ENCODE results near the gene CISD2.
A peak's percentile ranks its signal among the peaks of the same experiment; 100 is the strongest.
"Not testable (repeated sequence)": the region's sequence is repeated elsewhere in the genome, so short reads cannot be mapped to it uniquely, and the experiment has no call there.

CISD2 gene

DNA sequence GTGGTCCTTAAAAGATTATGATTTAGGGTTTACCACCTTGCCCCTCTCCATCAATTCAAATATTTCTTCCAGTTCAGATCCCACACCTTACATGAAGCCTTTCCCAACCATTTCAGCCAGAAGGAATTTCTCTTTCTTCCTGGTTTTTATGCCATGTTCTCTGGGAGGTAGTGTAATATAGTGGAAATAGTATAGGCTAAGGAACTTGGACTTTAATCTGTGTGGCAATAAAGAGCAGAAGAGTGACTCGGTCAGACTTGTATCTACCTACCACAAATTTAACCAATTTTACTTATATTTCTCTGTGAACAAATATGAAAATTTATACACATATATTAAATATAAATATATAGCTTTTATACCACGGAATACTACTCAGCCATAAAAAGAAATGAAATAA is 18.4 kb upstream of the CISD2 start:
- DNase-seq (ENCODE audit: low read depth), result no peak

DNA sequence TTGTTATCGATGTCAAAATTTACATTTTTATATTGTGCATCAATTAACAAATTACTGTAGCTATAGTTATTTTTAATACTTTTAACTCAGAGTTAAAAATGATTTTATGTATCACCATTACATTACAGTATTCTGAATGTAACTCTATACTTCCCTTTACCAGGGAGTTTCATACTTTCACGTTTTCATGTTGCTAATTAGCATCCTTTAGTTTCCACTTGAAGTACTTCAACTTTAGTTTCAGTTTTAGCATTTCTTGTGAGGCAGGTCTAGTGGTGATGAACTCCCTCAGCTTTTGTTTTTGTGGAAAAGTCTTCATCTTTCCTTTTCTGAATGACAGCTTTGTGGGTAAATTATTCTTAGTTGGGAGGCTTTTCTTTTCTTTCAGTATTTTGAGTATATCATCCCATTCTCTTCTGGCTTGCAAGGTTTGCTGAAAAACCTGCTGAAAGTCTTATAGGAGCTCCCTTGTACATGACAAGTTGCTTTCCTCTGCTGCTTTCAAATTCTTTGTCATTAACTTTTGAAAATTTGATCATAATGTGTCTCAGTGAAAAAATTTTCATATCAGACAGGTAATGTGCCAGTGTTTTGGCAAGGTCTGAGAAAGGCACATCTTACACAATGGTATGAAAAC is 9.8 kb upstream of the CISD2 start:
- no peak for DNase-seq (ENCODE audit: low read depth)

DNA sequence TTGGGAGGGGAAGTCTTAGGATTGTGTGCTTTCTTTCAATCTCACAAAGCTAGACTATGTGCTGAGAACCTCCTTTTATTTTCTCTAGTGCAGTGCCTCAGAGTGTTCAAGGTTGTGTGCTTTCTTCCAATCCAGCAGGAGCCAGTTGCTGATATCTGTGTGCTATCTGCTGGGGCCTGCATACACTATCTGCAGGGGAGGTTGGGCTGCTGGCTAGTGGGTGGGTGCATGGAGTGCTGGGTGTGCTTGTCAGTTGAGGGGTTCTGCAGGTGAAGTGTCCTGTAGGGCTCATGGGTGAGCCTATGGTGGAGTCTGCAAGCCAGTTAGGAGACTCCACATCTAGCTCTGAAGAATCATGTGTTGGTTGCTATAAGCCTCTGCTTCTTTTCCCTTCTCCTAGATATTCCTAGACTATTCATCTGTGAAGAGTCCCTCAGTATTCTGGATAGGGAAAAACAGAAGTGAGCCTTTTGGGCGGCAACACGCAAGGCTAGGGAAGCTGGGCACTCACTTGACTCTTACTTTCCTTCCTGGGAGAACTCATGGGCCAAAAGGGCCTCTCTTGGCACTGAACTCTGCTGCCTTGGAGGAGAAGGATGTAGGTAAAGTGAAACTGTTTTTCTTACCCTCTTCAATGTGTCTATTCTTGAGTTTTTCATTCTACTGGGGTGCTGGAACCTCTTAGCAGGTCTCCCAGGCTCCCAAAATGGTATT is 8.0 kb upstream of the CISD2 start:
- no peak for DNase-seq (ENCODE audit: low read depth)

DNA sequence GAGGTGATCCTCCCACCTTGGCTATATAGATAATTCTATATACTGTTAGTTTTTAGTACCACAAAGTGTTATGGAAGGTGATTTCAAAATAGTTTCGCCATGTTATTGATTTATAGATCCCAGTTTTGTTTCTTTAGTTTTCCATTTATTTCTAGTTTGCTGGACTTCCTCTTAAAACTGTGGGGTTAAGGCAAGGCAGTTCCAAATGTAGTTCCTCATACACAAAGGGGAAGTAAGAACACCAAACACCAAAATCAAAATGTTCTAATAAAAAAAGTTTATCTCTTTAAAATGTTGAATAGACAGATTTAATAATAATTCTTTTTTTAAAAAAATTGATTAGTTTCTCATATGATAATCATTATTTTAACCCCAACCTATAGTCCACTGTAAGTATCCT is 6.8 kb upstream of the CISD2 start:
- DNase-seq (ENCODE audit: low read depth), result no peak

DNA sequence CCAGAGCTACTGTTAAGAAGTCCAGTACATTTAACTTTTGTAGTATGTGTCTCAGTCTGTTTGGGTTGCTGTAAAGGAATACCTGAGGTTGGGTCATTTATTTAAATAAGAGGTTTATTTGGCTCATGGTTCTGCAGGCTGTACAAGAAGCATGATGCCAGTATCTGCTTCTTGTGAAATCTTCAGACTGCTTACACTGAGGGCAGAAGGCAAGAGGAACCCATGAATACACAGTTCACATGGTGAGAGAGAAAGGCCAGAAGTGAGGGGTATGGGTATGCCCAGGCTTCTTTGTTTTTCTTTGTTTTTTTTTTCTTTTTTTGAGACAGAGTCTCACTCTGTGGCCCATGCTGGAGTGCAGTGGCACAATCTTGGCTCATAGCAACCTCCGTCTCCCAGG is 6.0 kb upstream of the CISD2 start:
- DNase-seq (ENCODE audit: low read depth), result no peak

DNA sequence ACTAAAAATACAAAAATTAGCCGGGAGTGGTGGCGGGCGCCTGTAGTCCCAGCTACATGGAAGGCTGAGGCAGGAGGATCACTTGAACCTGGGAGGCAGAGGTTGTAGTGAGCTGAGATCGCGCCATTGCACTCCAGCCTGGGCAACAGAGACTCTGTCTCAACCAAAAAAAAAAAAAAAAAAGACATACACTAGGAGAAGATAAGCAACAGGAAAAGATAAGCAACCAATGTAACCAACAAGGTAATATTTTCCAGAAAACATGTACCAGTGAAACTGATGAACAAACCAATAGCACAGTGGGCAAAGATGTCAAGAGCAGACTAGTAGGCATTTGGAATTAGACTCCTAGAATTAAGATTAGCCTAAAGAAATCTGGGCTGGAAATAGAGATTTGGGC is 3.5 kb upstream of the CISD2 start:
- not testable (repeated sequence) for DNase-seq (ENCODE audit: low read depth)

DNA sequence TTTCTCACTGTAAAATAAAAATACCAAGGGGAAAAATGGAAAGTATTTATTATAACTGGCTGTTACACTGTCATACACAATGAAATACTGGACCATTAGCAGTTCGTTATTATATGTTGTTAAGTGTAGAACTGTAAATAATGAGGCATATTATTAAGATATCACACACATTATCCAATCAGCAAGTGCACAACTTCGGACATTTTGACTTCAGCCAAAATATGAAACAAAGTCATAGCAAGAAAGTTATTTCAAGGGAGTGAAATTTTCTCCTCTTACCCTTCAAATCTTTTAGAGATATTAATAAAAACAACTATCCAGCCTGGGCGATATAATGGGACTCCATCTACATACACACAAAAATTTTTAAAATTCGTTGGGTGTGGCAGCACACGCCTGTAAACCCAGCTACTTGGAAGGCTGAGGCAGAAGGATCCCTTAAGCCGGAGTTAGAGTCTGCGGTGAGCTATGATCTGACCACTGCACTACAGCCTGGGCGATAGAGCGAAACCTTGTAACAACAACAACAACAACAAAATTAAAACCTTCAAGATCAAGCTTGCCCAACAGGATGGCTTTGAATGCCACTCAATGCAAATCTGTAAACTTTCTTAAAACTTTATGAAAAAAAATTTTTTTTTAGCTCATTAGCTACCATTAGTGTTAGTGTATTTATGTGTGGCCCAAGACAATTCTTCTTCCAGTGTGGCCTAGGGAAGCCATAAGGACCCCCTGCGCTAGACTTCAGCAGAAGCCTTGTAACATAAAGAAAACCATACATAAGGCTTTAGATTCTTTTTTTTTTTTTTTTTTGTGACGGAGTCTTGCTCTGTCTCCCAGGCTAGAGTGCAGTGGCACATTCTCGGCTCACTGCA is 1.3 kb upstream of the CISD2 start:
- DNase-seq (ENCODE audit: low read depth), result no peak

DNA sequence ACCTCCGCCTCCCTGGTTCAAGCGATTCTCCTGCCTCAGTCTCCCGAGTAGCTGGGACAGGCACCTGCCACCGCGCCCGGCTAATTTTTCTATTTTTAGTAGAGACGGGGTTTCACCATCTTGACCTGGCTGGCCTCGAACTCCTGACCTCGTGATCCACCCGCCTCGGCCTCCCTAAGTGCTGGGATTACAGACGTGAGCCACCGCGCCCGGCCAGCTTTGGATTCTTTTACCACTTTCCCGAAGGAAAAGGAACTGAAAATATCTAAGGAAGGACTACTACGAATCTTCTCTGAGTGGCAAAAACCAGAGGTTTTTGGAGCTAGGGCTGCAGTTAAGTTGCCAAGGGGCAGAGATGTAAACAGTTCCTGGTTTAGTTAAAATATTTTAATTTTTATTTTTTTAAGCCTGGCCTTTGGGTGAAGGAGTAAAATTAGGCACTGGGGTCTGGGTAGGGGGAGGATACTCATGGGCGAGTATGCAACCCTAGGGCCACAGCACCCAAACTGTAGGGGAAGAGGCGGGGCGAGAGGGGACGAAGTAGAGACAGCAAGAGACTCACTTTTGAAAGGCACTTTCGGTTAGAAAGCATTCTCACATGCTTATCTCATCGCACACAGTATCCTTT is 525 bp upstream of the CISD2 start:
- DNase-seq (ENCODE audit: low read depth), result peak; percentile 8

DNA sequence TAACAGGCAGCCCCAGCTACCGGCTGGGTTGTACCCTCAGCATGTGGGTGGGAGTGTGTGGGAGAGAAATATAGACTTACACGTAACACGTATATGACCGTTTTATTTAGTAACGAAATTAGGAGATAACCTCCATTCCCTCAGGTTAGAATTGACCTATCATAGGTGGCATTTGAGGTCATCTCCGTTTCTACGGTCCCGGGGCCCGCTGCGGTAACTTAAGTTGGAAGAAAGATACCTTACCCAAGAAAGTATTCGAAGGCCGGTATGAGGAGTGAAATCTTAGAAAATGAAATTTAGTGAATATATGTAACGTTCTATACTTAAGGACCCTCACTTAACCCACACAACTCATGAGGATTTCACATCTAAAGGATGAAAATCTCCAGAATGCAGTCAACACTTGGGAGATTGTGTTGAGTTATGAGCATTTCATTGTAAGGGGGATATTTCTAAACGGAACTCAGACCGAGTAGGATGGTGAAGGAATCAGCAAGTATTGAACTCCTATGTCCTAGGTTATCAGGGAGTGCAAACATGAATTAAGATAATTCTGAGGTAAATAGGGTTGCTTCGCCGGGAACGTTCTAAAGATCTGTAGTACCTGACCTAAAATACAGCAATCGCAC is 891 bp downstream of the CISD2 start:
- DNase-seq (ENCODE audit: low read depth), result no peak

DNA sequence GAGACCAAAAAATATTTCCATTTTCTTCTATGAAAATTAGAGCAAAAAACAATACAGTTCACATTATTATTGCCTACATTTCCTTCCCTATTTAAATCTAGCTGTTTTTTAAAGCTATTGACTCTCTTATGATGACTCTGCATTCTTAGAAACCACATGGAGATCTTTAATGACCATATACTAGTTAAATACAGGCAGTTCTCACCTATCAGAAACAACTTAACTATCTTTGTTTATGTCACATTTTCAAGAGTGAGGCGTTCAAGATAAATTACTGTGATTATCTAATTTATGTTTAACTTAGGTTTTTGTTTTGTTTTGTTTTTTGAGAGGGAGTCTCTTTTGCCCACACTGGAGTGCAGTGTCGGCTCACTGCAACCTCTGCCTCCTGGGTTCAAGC is 3.0 kb downstream of the CISD2 start:
- no peak for DNase-seq (ENCODE audit: low read depth)

DNA sequence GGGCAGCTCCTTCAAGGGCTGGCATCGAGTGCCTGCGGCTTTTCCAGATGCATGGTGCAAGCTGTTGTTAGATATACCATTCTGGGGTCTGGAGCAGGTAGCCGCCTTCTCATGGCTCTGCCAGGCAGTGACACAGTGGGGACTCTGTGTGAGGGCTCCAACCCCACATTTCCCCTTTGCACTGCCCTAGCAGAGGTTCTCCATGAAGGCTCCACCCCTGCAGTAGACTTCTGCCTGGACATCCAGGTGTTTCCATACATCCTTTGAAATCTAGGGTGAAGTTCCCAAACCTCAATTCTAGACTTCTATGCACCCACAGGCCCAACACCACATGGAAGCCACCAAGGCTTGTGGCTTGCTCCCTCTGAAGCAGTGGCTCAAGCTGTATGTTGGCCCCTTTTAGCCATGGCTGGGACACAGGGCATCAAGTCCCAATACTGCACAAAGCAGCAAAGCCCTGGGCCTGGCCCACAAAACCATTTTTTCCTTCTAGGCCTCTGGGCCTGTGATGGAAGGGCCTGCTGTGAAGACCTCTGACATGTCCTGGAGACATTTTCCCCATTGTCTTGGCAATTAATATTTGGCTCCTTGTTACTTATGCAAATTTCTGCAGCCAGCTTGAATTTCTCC is 8.8 kb downstream of the CISD2 start:
- not testable (repeated sequence) for DNase-seq (ENCODE audit: low read depth)

DNA sequence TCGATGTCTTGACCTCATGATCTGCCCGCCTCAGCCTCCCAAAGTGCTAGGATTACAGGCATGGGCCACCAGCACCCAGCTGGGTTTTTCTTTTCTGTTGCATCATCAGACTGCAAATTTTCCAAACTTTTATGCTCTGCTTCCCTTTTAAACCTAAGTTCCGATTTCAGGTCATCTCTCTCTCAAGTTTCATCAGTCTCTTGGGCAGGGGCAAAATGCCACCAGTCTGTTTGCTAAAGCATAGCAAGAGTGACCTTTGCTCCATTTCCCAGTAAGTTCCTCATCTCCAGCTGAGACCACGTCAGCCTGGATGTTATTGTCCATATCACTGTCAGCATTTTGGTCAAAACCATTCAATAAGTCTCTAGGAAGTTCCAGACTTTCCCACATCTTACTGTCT is 9.6 kb downstream of the CISD2 start:
- DNase-seq (ENCODE audit: low read depth), result not testable (repeated sequence)

DNA sequence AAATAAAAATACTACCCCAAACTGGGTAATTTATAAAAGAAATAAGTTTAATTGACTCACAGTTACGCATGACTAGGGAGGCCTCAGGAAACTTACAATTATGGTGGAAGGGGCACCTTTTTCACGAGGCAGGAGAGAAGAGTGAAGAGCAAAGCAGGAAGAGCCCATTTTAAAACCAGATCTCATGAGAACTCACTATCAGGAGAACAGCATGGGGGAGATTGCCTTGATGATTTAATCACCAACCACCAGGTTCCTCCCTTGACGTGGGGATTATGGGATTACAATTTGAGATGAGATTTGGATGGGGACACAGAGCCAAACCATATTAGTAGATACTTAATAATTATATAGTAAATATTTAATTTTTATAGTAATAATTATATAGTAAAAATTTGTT is 10.1 kb downstream of the CISD2 start:
- DNase-seq (ENCODE audit: low read depth), result no peak

DNA sequence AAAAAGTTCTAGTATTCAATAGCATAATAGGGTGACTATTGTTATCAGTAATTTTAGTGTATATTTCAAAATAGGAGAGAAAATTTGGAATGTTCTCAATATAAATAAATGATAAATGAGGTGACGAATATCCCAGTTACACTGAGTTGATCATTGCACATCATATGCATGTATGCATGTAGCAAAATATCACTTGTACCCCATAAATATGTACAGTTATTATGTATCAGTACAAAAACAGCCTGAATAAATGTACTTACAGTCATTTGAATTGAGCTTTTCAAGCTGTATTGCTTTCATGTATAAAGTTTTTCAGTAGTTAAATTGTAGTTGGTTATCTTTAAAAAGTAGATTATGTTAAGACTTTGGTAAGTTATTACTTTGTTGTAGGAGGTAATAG is 12.6 kb downstream of the CISD2 start:
- no peak for DNase-seq (ENCODE audit: low read depth)

DNA sequence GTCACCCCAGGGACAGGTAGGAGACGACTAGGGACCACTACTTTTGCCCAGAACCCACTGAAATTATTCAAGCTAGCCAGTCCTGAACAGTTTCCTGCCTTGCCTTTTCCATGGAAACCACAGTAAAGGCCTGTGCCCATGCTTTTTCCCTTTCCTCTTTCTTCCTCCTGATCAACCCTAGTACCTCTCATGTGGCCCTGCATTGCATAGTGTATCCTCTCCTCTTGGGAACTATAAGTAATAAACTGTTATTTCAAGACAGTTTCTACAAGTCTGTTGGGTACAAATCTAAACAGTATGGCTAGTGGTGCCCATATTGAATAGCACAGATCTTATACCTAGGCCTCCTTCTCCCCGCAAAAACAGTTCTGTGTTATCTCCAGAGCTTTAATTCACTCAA is 14.5 kb downstream of the CISD2 start:
- no peak for DNase-seq (ENCODE audit: low read depth)

DNA sequence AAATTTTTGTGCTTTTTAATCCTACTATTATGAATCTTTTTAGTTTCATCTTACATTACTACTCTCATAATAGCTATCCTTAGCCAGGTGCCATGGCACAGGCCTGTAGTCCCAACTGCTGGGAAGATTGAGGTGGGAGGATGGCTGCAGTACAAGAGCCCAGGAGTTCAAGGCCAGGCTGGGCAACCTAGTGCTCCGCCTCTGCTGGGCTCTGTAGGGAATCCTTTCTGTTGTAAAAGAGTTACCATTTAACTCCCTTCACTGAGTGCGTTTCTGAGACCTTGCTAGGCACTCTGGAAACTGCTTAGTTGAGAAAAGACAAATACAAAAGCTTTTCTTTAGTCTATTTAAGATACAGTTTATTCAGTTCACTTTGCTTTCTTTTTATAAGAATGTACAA is 19.8 kb downstream of the CISD2 start:
- DNase-seq (ENCODE audit: low read depth), result not testable (repeated sequence)

DNA sequence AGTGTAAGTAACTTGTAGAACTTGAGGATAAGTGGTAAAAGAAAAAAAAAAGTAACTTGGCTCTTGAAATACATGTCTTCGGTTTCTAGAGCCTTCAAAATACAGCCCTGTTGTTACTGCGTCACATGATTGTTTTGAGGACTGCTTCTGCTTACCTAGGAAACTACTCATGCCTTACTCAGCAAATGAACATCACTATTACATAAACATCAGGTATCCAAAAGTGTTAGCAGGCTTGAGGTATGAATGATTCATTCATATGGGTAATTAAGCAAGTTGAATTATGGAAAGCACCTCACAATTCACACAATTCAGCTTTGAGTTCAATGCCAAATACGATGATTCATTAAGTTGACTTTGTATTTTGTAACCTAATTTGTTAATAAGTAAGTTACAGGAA is 21.1 kb downstream of the CISD2 start:
- not testable (repeated sequence) for DNase-seq (ENCODE audit: low read depth)

DNA sequence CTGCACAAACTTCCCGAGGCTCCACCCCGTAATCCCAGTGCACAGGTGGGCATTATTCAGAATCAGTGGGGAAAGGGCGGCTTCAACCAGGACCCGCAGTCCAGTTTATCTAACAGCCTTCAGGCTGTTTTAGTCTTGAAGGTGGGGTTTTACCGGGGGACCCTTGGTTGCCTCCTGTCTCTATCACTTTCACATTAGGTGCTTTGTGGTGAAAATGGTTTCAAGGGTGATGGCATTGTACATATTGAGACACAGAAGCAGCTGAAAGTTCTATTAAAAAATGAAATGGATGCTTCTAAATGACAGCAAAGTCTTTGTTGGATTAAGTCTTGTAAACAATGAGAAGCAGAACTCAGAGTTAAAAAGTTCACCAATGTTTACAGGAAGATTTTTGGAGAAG is 27.8 kb downstream of the CISD2 start:
- DNase-seq (ENCODE audit: low read depth), result not testable (repeated sequence)

DNA sequence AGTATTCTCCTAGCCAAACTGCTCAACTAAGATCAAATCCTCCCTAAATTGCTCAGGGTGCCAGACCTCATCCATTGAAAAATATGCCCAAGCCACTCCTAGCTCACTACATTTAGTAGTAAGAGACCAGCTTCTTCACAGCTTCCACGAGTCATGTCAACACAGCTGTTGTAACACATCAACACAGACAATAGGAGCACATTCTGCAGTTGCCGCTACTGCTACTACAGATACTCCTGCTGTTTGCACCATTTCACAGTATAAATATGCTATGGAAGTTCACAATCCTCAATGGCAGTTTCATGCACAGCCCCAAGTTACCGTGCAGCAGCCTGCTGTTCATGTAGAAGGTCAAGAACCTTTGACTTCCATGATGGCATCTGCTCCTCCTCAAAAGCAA is 28.8 kb downstream of the CISD2 start:
- not testable (repeated sequence) for DNase-seq (ENCODE audit: low read depth)

DNA sequence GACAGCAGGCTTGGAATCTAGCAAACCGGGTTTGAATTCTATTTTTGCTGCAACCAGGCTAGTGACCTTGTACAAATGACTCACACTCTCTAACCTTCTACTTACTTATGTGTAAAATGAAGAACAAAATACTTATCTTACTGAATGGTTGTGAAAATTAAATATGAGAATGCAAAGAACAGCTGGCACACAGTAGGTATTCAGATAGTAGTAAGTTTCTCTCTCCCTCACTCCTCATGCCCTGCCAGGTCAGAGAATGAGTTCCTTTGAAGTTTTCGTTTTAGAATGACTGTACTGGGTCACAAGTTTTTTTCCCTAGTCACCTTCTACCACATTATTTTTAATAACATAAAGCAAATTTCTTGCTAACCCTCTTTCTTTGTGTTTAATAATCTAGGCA is 33.0 kb downstream of the CISD2 start:
- no peak for DNase-seq (ENCODE audit: low read depth)

DNA sequence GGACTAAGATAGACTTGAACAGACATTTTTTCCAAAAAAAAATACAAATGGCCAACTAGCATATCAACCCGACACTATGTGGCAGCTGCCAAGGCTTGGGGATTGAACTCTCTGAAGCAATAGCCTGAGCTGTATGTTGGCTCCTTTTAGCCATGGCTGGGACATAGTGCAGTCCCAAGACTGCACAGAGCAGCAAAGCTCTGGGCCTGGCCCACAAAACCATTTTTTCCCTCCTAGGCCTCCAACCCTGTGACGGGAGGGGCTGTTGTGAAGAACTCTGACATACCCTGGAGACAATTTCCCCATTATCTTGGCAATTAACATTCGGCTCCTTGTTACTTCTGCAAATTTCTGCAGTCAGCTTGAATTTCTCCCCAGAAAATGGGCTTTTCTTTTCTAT is 50.1 kb downstream of the CISD2 start:
- DNase-seq (ENCODE audit: low read depth), result no peak

DNA sequence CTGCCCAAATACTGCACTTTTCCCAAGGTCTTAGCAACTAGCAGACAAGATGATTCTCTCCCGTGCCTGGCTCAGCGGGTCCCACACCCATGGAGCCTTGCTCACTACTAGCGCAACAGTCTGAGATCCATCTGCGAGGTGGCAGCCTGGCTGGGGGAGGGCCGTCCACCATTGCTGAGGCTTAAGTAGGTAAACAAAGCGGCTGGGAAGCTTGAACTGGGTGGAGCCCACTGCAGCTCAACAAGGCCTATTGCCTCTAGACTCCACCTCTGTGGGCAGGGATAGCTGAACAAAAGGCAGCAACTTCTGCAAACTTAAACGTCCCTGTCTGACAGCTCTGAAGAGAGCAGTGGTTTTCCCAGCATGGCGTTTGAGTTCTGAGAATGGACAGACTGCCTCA is 50.9 kb downstream of the CISD2 start:
- DNase-seq (ENCODE audit: low read depth), result not testable (repeated sequence)
